ENCODE data around the gene PRKN. TPM values are rescaled to one million over a fixed set of nuclear protein-coding genes. Genes with fewer than 3 reads are reported as not detected.

PRKN gene
- total RNA-seq, 1 donor from 2014 or later: 4.9 TPM

DNA sequence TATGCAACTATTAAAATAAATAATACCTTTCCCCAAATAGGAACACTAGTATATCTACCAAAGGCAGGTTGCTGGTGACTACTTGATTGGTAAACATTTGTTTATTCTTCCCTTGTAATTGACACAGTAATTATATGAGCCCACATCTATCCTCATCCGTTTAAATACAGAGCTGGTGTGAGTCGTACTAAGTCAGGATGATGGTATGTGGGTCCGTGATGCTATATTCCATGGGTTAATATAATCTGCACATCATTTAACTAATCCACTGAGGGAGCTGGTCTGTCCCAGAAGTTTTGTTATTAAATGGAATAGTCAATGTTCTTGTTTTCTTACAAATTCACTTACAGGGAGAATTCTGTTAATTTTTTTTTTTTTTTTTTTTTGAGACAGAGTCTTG, 1289.7 kb downstream of the PRKN start:
- no peak for DNase-seq (ENCODE audit: extremely low spot score in 2 of 2)
- Histone ChIP-seq H3K4me1 (peaks cover 17% of the 10 kb centered on the region), H3K27me3 (no peaks in the 10 kb centered on the region), H3K4me3 (no peak overlapping the region), H3K27ac (no peak overlapping the region), H3K36me3 (no peaks in the 10 kb centered on the region), H3K9me3 (no peaks in the 10 kb centered on the region)
- intact Hi-C loops (cut with DNase I): no loop called here
- TF ChIP-seq POLR2A (IDR thresholded peaks at IDR 0.05) (no peak), POLR2AphosphoS5 (IDR thresholded peaks at IDR 0.05; ENCODE audit: insufficient read depth in 1 of 2, low read depth in 1 of 2) (no peak)
- TF ChIP-seq, protein P1, sequence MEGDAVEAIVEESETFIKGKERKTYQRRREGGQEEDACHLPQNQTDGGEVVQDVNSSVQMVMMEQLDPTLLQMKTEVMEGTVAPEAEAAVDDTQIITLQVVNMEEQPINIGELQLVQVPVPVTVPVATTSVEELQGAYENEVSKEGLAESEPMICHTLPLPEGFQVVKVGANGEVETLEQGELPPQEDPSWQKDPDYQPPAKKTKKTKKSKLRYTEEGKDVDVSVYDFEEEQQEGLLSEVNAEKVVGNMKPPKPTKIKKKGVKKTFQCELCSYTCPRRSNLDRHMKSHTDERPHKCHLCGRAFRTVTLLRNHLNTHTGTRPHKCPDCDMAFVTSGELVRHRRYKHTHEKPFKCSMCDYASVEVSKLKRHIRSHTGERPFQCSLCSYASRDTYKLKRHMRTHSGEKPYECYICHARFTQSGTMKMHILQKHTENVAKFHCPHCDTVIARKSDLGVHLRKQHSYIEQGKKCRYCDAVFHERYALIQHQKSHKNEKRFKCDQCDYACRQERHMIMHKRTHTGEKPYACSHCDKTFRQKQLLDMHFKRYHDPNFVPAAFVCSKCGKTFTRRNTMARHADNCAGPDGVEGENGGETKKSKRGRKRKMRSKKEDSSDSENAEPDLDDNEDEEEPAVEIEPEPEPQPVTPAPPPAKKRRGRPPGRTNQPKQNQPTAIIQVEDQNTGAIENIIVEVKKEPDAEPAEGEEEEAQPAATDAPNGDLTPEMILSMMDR (IDR thresholded peaks at IDR 0.05): no peak

DNA sequence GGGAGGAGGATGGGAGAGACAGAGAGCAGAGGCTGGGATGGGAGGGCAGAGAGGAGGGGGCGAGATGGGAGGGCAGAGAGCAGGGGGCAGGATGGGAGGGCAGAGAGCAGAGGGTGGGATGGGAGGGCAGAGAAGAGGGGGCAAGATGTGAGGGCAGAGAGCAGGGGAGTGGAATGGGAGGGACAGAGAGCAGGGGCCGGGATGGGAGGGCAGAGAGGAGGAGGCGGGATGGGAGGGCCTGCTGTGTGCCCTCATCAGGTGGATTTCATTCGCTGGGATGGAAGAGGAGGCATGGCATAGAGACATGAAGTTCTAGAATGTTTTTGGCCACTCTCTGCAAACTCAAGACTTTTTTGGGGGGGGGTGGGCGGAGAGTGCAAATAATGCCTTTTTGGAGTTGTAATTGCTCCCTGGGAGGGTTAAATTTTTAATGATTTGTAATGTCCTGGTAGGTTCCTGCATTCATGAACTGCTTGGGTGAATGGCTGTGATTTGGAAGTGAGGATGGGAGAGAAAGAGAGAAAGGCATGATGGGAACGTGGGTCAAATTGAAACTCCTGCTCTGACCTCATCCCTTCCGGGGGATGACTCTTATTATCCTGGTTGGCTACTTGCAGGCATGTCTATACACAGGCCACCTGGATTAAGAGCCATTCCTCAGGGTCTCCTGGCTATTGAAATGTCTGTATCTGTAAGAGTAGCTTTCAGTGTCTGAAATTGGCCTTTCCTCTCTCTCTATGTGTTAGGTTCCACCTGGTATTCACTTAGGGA, 1291.3 kb downstream of the PRKN start:
- no peak for DNase-seq (ENCODE audit: extremely low spot score in 2 of 2)
- Histone ChIP-seq H3K4me1 (peaks cover 17% of the 10 kb centered on the region), H3K27ac (no peak overlapping the region), H3K36me3 (no peaks in the 10 kb centered on the region), H3K4me3 (no peak overlapping the region), H3K27me3 (no peaks in the 10 kb centered on the region), H3K9me3 (no peaks in the 10 kb centered on the region)
- TF ChIP-seq POLR2A (IDR thresholded peaks at IDR 0.05): no peak
- TF ChIP-seq, protein P1 (IDR thresholded peaks at IDR 0.05): no peak
- TF ChIP-seq POLR2AphosphoS5 (IDR thresholded peaks at IDR 0.05; ENCODE audit: insufficient read depth in 1 of 2, low read depth in 1 of 2): no peak
- intact Hi-C loops (cut with DNase I): no loop called here

DNA sequence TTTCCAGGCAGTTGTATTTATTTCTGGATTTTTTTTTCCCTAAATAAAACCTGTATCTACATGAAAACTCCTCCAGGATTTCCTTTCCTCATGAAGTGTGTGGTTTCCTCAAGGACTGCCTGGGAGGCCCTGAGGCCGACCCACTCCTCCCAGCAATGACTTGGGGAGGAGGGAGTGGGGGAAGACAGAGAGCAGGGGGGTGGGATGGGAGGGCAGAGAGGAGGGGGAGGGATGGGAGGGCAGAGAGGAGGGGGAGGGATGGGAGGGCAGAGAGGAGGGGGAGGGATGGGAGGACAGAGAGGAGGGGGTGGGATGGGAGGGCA, 1291.9 kb downstream of the PRKN start:
- TF ChIP-seq POLR2AphosphoS5 (IDR thresholded peaks at IDR 0.05; ENCODE audit: insufficient read depth in 1 of 2, low read depth in 1 of 2): no peak
- no peak for TF ChIP-seq POLR2A (IDR thresholded peaks at IDR 0.05)
- TF ChIP-seq, protein P1 (IDR thresholded peaks at IDR 0.05): no peak
- Histone ChIP-seq H3K27ac (no peak overlapping the region), H3K9me3 (no peaks in the 10 kb centered on the region), H3K4me3 (no peak overlapping the region), H3K27me3 (no peaks in the 10 kb centered on the region), H3K4me1 (peaks cover 17% of the 10 kb centered on the region), H3K36me3 (no peaks in the 10 kb centered on the region)
- intact Hi-C loops (cut with DNase I): no loop called here
- no peak for DNase-seq (ENCODE audit: extremely low spot score in 2 of 2)

DNA sequence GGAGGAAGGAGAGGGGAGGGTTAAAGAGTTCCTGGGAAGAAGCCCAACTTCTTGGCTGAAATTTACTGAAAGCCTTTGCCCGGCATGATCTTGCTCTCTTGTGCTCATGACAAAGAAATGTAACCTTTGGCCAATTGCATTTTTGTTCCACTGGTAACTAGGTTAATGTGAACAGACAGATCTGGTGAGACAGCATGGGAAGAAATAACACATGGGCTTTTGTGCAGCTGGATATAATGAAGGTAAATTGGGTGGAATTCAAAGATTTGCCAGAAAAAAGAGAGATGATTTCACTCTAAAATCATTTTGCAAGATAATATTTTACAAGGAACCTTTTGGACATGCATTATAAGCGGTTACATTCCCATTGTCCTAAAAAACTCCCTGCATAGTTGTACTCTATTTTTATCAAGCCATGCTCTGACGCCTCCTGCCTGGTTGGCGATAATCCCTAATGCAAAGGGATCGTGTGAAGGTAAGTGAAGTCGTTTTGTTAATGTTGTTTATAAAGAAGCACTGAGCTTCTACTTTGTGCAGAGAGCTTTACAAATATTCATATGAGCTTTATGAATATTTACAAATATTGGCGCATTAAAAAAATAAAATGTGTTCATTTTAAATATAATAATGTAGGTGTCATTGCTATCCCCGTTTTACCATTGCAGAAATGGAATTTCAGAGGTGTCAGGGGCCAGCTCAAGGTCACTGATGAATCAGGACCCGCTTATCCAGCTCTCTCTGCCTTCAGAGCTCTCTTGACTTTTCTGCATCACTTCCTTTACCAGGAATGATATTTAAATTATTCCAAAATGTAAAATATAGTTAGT, 1292.4 kb downstream of the PRKN start:
- intact Hi-C loops (cut with DNase I): no loop called here
- DNase-seq (ENCODE audit: extremely low spot score in 2 of 2): no peak
- TF ChIP-seq POLR2A (IDR thresholded peaks at IDR 0.05) (no peak), POLR2AphosphoS5 (IDR thresholded peaks at IDR 0.05; ENCODE audit: insufficient read depth in 1 of 2, low read depth in 1 of 2) (no peak)
- TF ChIP-seq, protein P1 (IDR thresholded peaks at IDR 0.05): no peak
- H3K27ac ChIP-seq: no peak overlapping the region
- no peaks in the 10 kb centered on the region for H3K27me3 ChIP-seq
- peaks cover 17% of the 10 kb centered on the region for H3K4me1 ChIP-seq
- no peaks in the 10 kb centered on the region for H3K36me3 ChIP-seq
- H3K4me3 ChIP-seq: no peak overlapping the region
- no peaks in the 10 kb centered on the region for H3K9me3 ChIP-seq

DNA sequence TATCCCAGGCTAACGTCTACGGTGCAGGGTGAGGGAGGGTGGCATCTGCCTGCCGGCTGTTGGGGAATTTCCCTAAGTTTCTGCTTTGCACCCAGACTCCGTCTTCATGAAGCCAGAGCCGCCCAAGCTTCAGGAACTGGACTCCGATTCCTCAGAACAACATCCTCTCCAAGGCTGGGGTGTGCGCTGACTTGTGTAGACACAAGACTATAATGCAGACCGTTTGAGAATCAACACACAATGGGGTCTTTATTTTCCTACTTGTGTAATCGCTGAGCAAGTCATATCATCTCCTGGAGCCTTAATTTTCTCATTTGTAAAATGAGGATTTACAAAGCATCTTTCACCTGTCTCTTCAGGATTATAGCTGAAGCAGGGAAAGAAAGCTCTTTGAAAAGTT, 1293.2 kb downstream of the PRKN start:
- H3K9me3 ChIP-seq: no peaks in the 10 kb centered on the region
- no peaks in the 10 kb centered on the region for H3K36me3 ChIP-seq
- no peaks in the 10 kb centered on the region for H3K27me3 ChIP-seq
- no peak overlapping the region for H3K4me3 ChIP-seq
- peaks cover 17% of the 10 kb centered on the region for H3K4me1 ChIP-seq
- no peak overlapping the region for H3K27ac ChIP-seq
- TF ChIP-seq, protein P1 (IDR thresholded peaks at IDR 0.05): no peak
- no peak for TF ChIP-seq POLR2A (IDR thresholded peaks at IDR 0.05)
- no peak for TF ChIP-seq POLR2AphosphoS5 (IDR thresholded peaks at IDR 0.05; ENCODE audit: insufficient read depth in 1 of 2, low read depth in 1 of 2)
- no peak for DNase-seq (ENCODE audit: extremely low spot score in 2 of 2)
- intact Hi-C loops (cut with DNase I): no loop called here
